ENCODE data around the gene HAUS7. TPM values are rescaled to one million over a fixed set of nuclear protein-coding genes. Genes with fewer than 3 reads are reported as not detected.

The HAUS7 gene
- total RNA-seq, 4 donors from 2014 or later, result 20.7 to 46.8 (median 27.7) TPM

GRCh38 chrX:153441981-153442380, 28.4 kb downstream of the HAUS7 start:
- Histone ChIP-seq H3K4me1 (no peaks in the 10 kb centered on the region), H3K9me3 (no peaks in the 10 kb centered on the region), H3K4me3 (replicated peaks in 1 of 3) (no peak overlapping the region), H3K36me3 (no peaks in the 10 kb centered on the region), H3K27ac (no peak overlapping the region), H3K27me3 (no peaks in the 10 kb centered on the region)
- DNase-seq, result no peak
- intact Hi-C loops (cut with DNase I), result no loop called here
- TF ChIP-seq POLR2A (IDR thresholded peaks at IDR 0.05), result no peak
- no peak for TF ChIP-seq CTCF (IDR thresholded peaks at IDR 0.05)
- 57 to 67% methylated on average over 2 to 7 of the region's 9 CpGs for WGBS, 2 donors

GRCh38 chrX:153441296-153441695, 29.1 kb downstream of the HAUS7 start:
- Histone ChIP-seq H3K9me3 (no peaks in the 10 kb centered on the region), H3K4me1 (no peaks in the 10 kb centered on the region), H3K4me3 (replicated peaks in 1 of 3) (no peak overlapping the region), H3K27ac (no peak overlapping the region), H3K27me3 (no peaks in the 10 kb centered on the region), H3K36me3 (no peaks in the 10 kb centered on the region)
- TF ChIP-seq CTCF (IDR thresholded peaks at IDR 0.05) (no peak), POLR2A (IDR thresholded peaks at IDR 0.05) (no peak)
- no peak for DNase-seq
- WGBS, 2 donors, result 75 to 86% methylated on average over 7 of the region's 7 CpGs
- intact Hi-C loops (cut with DNase I), result no loop called here

- no peak for TF ChIP-seq POLR2A (IDR thresholded peaks at IDR 0.05)
- TF ChIP-seq CTCF (IDR thresholded peaks at IDR 0.05), result no peak
- H3K4me1 ChIP-seq, result no peaks in the 10 kb centered on the region
- H3K27ac ChIP-seq, result no peak overlapping the region
- no peak for DNase-seq
- WGBS, 2 donors, result 77 to 100% methylated on average over 2 to 5 of the region's 13 CpGs
- no peak overlapping the region for H3K4me3 ChIP-seq (replicated peaks in 1 of 3)
- H3K9me3 ChIP-seq, result no peaks in the 10 kb centered on the region
- H3K27me3 ChIP-seq, result no peaks in the 10 kb centered on the region
- intact Hi-C loops (cut with DNase I), result no loop called here
- H3K36me3 ChIP-seq, result no peaks in the 10 kb centered on the region
Observed at GRCh38 chrX:153440556-153441135, 29.7 kb downstream of the HAUS7 start.

- intact Hi-C loops (cut with DNase I), result no loop called here
- Histone ChIP-seq H3K4me3 (replicated peaks in 1 of 3) (no peak overlapping the region), H3K27ac (no peak overlapping the region), H3K4me1 (no peaks in the 10 kb centered on the region), H3K36me3 (no peaks in the 10 kb centered on the region), H3K9me3 (no peaks in the 10 kb centered on the region), H3K27me3 (no peaks in the 10 kb centered on the region)
- WGBS, 2 donors, result 93 to 96% methylated on average over 4 of the region's 4 CpGs
- TF ChIP-seq CTCF (IDR thresholded peaks at IDR 0.05) (no peak), POLR2A (IDR thresholded peaks at IDR 0.05) (no peak)
- DNase-seq, result no peak
Observed at GRCh38 chrX:153439977-153440376, 30.4 kb downstream of the HAUS7 start.

GRCh38 chrX:153438532-153438931, 31.8 kb downstream of the HAUS7 start:
- intact Hi-C loops (cut with DNase I), result no loop called here
- no peak overlapping the region for H3K27ac ChIP-seq
- no peaks in the 10 kb centered on the region for H3K9me3 ChIP-seq
- peak; percentile 19 to 30 for DNase-seq
- no peaks in the 10 kb centered on the region for H3K27me3 ChIP-seq
- TF ChIP-seq CTCF (IDR thresholded peaks at IDR 0.05), result peak in 2 of 6 experiments; percentile 20 to 38
- TF ChIP-seq POLR2A (IDR thresholded peaks at IDR 0.05), result no peak
- no peaks in the 10 kb centered on the region for H3K36me3 ChIP-seq
- no peak overlapping the region for H3K4me3 ChIP-seq (replicated peaks in 1 of 3)
- 28 to 31% methylated on average over 5 to 7 of the region's 8 CpGs for WGBS, 2 donors
- H3K4me1 ChIP-seq, result peaks cover 0 to 4% of the 10 kb centered on the region in 2 donors

Data from thyroid gland (tissue), 4 donors.